K562 (cell line): ENCODE measurements around the gene GRK3.
"Not testable (repeated sequence)": the region's sequence is repeated elsewhere in the genome, so short reads cannot be mapped to it uniquely, and the experiment has no call there.

Experiments used
- BHLHE40 ChIP-seq: IDR thresholded peaks from 2 replicates; pipeline ENCODE4 v1.6.1; 2011; ENCODE audit warnings: low read length, improper control_type of control experiment
- CHD1 ChIP-seq: fragments of 200-600 bp; sonication (generic); IDR thresholded peaks from one replicate; pipeline ENCODE4 v1.6.1; 2012; ENCODE audit warnings: mild to moderate bottlenecking, moderate library complexity, low read length, inconsistent platforms
- CHD2 ChIP-seq: IDR thresholded peaks from 2 replicates; pipeline ENCODE4 v1.6.1; 2011; ENCODE audit warnings: low read depth, low read length
- CREB1 ChIP-seq, 2 experiments: sonication (generic) in 1 of 2; formaldehyde crosslinking in 1 of 2; IDR thresholded peaks; 2 replicates each; pipeline versions ENCODE4 v1.6.1 to v1.8.0; 2012 to 2022; ENCODE audit warnings: inconsistent platforms in 1 of 2, mild to moderate bottlenecking in 1 of 2, missing genetic modification reagents in 1 of 2, moderate library complexity in 1 of 2
- CTCF ChIP-seq, 3 experiments: IDR thresholded peaks in 2 of 3; conservative IDR thresholded peaks in 1 of 3; 2 replicates each; pipeline ENCODE4 v1.5.1; 2011 to 2012; ENCODE audit warnings: low read length in 3 of 3, mild to moderate bottlenecking in 3 of 3, control low read depth in 2 of 3, improper control_type of control experiment in 1 of 3, inconsistent platforms in 1 of 3, low read depth in 1 of 3, mixed read lengths in 1 of 3, moderate library complexity in 1 of 3; ENCODE audit not compliant: insufficient read depth in 2 of 3
- MAZ ChIP-seq, 2 experiments: fragments of 450-650 bp in 1 of 2; sonication (generic) in 1 of 2; formaldehyde crosslinking; IDR thresholded peaks in 1 of 2; conservative IDR thresholded peaks in 1 of 2; 2 replicates each; pipeline versions ENCODE4 v1.4.0 to v1.5.0; 2020; ENCODE audit warnings: mild to moderate bottlenecking in 1 of 2, missing genetic modification reagents in 1 of 2
- NFIC ChIP-seq: fragments of 450-650 bp; IDR thresholded peaks from 2 replicates; pipeline ENCODE4 v1.6.1; 2017; ENCODE audit warnings: mild to moderate bottlenecking, inconsistent platforms
- PML ChIP-seq: IDR thresholded peaks from 2 replicates; pipeline ENCODE4 v1.6.1; 2012; ENCODE audit warnings: low read length, inconsistent platforms
- POLR2A ChIP-seq: fragments of 450-650 bp; conservative IDR thresholded peaks from 2 replicates; pipeline ENCODE4 v1.6.1; 2016
- SAP30 ChIP-seq: fragments of 200-600 bp; sonication (generic); IDR thresholded peaks from 2 replicates; pipeline ENCODE4 v1.6.1; 2012; ENCODE audit warnings: borderline replicate concordance, low read depth, mild to moderate bottlenecking, moderate library complexity, low read length, control low read depth, inconsistent platforms; ENCODE audit not compliant: insufficient read depth, poor library complexity, severe bottlenecking
- SIN3B ChIP-seq: fragments of 450-650 bp; IDR thresholded peaks from 2 replicates; pipeline ENCODE4 v1.6.1; 2017; ENCODE audit warnings: low read depth, mild to moderate bottlenecking, moderate library complexity
- USF2 ChIP-seq: sonication (generic); formaldehyde crosslinking; IDR thresholded peaks from 2 replicates; pipeline ENCODE4 v1.5.0; 2020; ENCODE audit warnings: missing genetic modification reagents
- ZBTB26 ChIP-seq: fragments of 450-650 bp; formaldehyde crosslinking; IDR thresholded peaks from 2 replicates; pipeline ENCODE4 v1.4.0; 2022; ENCODE audit warnings: missing genetic modification characterization

- not testable (repeated sequence) for TF ChIP-seq CHD2; NFIC; CTCF (IDR thresholded peaks at IDR 0.05 in 2 of 3, conservative IDR thresholded peaks at IDR 0.05 in 1 of 3; ENCODE audit: insufficient read depth in 2 of 3, low read depth in 1 of 3, low read length in 3 of 3); ZBTB26; CREB1 (IDR thresholded peaks at IDR 0.05); CREB1 (CRISPR knock-in tag; IDR thresholded peaks at IDR 0.05); BHLHE40; CHD1; MAZ (CRISPR knock-in tag; conservative IDR thresholded peaks at IDR 0.05 in 1 of 2, IDR thresholded peaks at IDR 0.05 in 1 of 2); SAP30; PML; USF2 (CRISPR knock-in tag); SIN3B; POLR2A
These were observed 49.1 kb downstream of the GRK3 start for GRCh38 chr22:25613558-25613957.
